Suprapubic skin (tissue), 4 donors: ENCODE measurements around the gene UBE4A. TPM values are rescaled to one million over a fixed set of nuclear protein-coding genes. Genes with fewer than 3 reads are reported as not detected.

Source experiments
- DNase-seq, 2 donors: peaks; one replicate each; pipeline ENCODE4 v3.0.0-alpha.2; 2019; ENCODE audit warnings: low spot score in 2 of 2
- H3K27ac ChIP-seq: fragments of 200-600 bp; sonication (generic); one replicate; pipeline ENCODE4 v1.5.1; 2019
- H3K27me3 ChIP-seq: fragments of 200-600 bp; sonication (generic); one replicate; pipeline ENCODE4 v1.5.1; 2019
- H3K36me3 ChIP-seq: fragments of 200-600 bp; sonication (generic); one replicate; pipeline ENCODE4 v1.5.1; 2019
- H3K4me1 ChIP-seq: fragments of 200-600 bp; sonication (generic); one replicate; pipeline ENCODE4 v1.5.1; 2019
- H3K4me3 ChIP-seq: fragments of 200-600 bp; sonication (generic); one replicate; pipeline ENCODE4 v1.5.1; 2019; ENCODE audit warnings: mild to moderate bottlenecking
- H3K9me3 ChIP-seq: fragments of 200-600 bp; sonication (generic); one replicate; pipeline ENCODE4 v1.5.1; 2019
- EP300 ChIP-seq: sonication (generic); formaldehyde crosslinking; IDR thresholded peaks from one replicate; pipeline ENCODE4 v1.6.1; 2017; ENCODE audit warnings: antibody characterized with exemption
- POLR2A ChIP-seq, 2 donors: fragments of 450-650 bp; IDR thresholded peaks; one replicate each; pipeline ENCODE4 v1.6.1; 2017; ENCODE audit warnings: antibody characterized with exemption in 2 of 2, mild to moderate bottlenecking in 2 of 2, moderate library complexity in 2 of 2
- POLR2AphosphoS5 ChIP-seq, 3 donors: sonication (generic); formaldehyde crosslinking; IDR thresholded peaks; one replicate each; pipeline ENCODE4 v1.6.1; 2017; ENCODE audit warnings: antibody characterized with exemption in 3 of 3
- WGBS: methylation state at CpG from one replicate; pipeline ENCODE4 v1.1.5; 2018; 5-methylcytosine and 5-hydroxymethylcytosine counted together
- total RNA-seq, 4 donors: library from RNA; depleted of rRNA; stranded (reverse); fragments of >200 nt; gene quantifications; one replicate each; pipeline ENCODE4 v1.1.0, GENCODE V29; 2016
- TF ChIP-seq, protein P1 (sequence below), 2 donors: fragments of 200-600 bp in 1 of 2; fragments of 450-650 bp in 1 of 2; sonication (generic) in 1 of 2; IDR thresholded peaks; one replicate each; pipeline ENCODE4 v1.5.1; 2016 to 2019; ENCODE audit warnings: antibody characterized with exemption in 2 of 2, mild to moderate bottlenecking in 1 of 2, moderate library complexity in 1 of 2

Gene UBE4A
- total RNA-seq, 4 donors from 2014 or later: 37.0 to 81.8 (median 50.4) TPM

- Histone ChIP-seq H3K36me3 (no peaks in the 10 kb centered on the region), H3K4me1 (peaks cover 62% of the 10 kb centered on the region), H3K27ac (peak overlapping the region; percentile 88), H3K9me3 (no peaks in the 10 kb centered on the region), H3K27me3 (no peaks in the 10 kb centered on the region), H3K4me3 (peak overlapping the region; percentile 69)
- TF ChIP-seq EP300 (no peak), POLR2AphosphoS5 (IDR thresholded peaks at IDR 0.05) (no peak), POLR2A (IDR thresholded peaks at IDR 0.05) (no peak)
- TF ChIP-seq, protein P1, sequence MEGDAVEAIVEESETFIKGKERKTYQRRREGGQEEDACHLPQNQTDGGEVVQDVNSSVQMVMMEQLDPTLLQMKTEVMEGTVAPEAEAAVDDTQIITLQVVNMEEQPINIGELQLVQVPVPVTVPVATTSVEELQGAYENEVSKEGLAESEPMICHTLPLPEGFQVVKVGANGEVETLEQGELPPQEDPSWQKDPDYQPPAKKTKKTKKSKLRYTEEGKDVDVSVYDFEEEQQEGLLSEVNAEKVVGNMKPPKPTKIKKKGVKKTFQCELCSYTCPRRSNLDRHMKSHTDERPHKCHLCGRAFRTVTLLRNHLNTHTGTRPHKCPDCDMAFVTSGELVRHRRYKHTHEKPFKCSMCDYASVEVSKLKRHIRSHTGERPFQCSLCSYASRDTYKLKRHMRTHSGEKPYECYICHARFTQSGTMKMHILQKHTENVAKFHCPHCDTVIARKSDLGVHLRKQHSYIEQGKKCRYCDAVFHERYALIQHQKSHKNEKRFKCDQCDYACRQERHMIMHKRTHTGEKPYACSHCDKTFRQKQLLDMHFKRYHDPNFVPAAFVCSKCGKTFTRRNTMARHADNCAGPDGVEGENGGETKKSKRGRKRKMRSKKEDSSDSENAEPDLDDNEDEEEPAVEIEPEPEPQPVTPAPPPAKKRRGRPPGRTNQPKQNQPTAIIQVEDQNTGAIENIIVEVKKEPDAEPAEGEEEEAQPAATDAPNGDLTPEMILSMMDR (IDR thresholded peaks at IDR 0.05): no peak
- WGBS: 1% methylated on average over 28 of the region's 28 CpGs
- peak in 1 of 2 donors; percentile 79 for DNase-seq
Measured at GRCh38 chr11:118437208-118438125, 78.1 kb downstream of the UBE4A start.

DNA sequence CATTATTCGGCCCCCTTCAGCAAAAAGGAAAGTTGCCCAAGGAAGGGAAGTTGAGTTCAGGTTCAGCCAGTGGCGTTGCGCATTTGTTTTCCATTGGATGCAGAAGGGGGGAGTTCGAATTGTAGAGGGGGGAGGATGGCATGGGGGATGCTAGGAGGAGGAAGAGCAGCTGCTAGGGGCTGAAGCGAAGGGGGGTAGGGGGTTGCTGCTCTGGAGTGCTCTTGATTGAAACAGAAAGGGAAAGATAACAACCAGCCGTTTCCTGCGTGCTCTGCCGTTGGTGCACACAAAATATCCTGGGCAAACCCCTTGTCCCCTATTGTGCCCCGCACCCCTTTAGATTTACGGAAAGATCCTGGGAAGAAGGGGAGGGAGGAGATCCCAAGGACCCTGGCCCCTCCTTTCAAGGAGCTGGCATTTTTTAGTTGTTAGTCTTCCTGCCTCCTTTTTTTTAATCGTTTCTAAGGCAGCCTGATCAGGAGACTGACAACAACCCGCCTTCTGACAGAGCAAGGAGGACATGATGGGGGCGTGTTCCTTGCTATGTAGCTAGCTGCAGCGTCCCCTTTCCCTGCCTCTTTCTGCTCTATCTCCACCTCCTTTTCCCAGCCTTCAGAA lies 79.0 kb downstream of the UBE4A start:
- H3K27ac ChIP-seq: peak overlapping the region; percentile 88
- H3K27me3 ChIP-seq: no peaks in the 10 kb centered on the region
- peak overlapping the region; percentile 69 for H3K4me3 ChIP-seq
- peaks cover 72% of the 10 kb centered on the region for H3K4me1 ChIP-seq
- H3K36me3 ChIP-seq: no peaks in the 10 kb centered on the region
- DNase-seq: peak in 1 of 2 donors; percentile 65
- TF ChIP-seq POLR2A (IDR thresholded peaks at IDR 0.05) (no peak), POLR2AphosphoS5 (IDR thresholded peaks at IDR 0.05) (no peak)
- TF ChIP-seq, protein P1 (IDR thresholded peaks at IDR 0.05): no peak
- H3K9me3 ChIP-seq: no peaks in the 10 kb centered on the region
- under 1% methylated on average over 14 of the region's 14 CpGs for WGBS

DNA sequence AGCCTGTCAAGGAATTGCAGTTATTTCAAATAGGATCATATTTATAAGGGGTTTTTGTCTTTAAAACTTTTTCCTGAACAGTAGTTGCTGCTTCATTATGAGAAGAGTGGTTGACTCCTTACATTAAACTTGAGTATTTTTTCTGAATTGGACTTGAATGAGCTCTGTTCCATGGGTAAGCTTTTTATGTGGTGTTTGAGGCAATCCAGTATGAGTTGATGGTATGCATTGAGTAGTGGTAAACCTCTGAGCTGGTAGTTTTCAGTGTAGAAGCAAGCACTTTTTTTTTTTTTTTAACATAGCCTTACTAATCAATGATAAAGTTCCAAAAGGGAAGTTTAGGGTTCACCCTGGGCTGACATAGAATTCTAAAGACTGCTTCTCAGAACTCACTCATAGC lies 80.2 kb downstream of the UBE4A start:
- TF ChIP-seq, protein P1 (IDR thresholded peaks at IDR 0.05): no peak
- no peak for TF ChIP-seq POLR2A (IDR thresholded peaks at IDR 0.05)
- no peak for TF ChIP-seq POLR2AphosphoS5 (IDR thresholded peaks at IDR 0.05)
- TF ChIP-seq EP300: no peak
- no peak for DNase-seq
- H3K27ac ChIP-seq: no peak overlapping the region
- H3K36me3 ChIP-seq: no peaks in the 10 kb centered on the region
- H3K4me3 ChIP-seq: no peak overlapping the region
- no peaks in the 10 kb centered on the region for H3K27me3 ChIP-seq
- peaks cover 67% of the 10 kb centered on the region for H3K4me1 ChIP-seq
- H3K9me3 ChIP-seq: no peaks in the 10 kb centered on the region

DNA sequence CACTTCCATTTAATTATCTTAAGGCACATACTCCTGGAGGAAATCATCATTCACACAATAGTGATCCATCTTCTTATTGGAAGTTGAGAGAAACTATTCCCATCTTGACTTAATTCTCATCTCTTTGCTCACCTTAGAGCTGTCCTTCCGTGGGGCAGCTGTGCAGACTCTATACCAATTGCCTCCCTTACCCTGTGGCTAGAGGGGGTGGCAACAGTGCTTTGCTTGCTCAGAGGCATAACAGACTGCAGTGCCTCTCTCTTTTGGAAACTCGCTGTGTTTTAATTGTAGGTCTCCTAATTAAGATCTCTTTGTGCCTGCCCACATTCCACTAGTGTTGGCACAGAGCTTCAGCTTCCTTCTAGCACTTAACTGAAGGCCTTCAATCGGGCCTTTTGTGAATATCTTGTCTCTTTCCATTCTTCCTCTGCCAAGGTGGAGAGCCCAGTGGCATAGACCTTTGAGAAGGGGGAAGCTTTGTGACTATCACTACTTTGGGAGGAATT lies 82.4 kb downstream of the UBE4A start:
- H3K36me3 ChIP-seq: no peaks in the 10 kb centered on the region
- TF ChIP-seq EP300 (no peak), POLR2AphosphoS5 (IDR thresholded peaks at IDR 0.05) (no peak)
- TF ChIP-seq, protein P1 (IDR thresholded peaks at IDR 0.05): no peak
- H3K4me3 ChIP-seq: no peak overlapping the region
- peaks cover 65% of the 10 kb centered on the region for H3K4me1 ChIP-seq
- WGBS: 13% methylated on average over 3 of the region's 3 CpGs
- DNase-seq: no peak
- no peaks in the 10 kb centered on the region for H3K27me3 ChIP-seq
- no peak overlapping the region for H3K27ac ChIP-seq
- H3K9me3 ChIP-seq: no peaks in the 10 kb centered on the region

- H3K9me3 ChIP-seq: no peaks in the 10 kb centered on the region
- no peaks in the 10 kb centered on the region for H3K36me3 ChIP-seq
- TF ChIP-seq POLR2A (IDR thresholded peaks at IDR 0.05) (no peak), EP300 (no peak), POLR2AphosphoS5 (IDR thresholded peaks at IDR 0.05) (no peak)
- TF ChIP-seq, protein P1 (IDR thresholded peaks at IDR 0.05): no peak
- peaks cover 63% of the 10 kb centered on the region for H3K4me1 ChIP-seq
- no peak for DNase-seq
- WGBS: 60% methylated on average over 3 of the region's 3 CpGs
- H3K27me3 ChIP-seq: no peaks in the 10 kb centered on the region
- H3K27ac ChIP-seq: no peak overlapping the region
- no peak overlapping the region for H3K4me3 ChIP-seq
Measured at GRCh38 chr11:118442301-118442700, 82.9 kb downstream of the UBE4A start.
